Breast epithelium (tissue), 3 donors: ENCODE data around the gene IFITM10.

ENCODE experiments used
- POLR2AphosphoS5 ChIP-seq, 3 donors: sonication (generic); formaldehyde crosslinking; IDR thresholded peaks; one replicate each; pipeline ENCODE4 v1.6.1; 2017; ENCODE audit warnings: antibody characterized with exemption in 3 of 3
- TF ChIP-seq, protein P1 (sequence below), 3 donors: fragments of 450-650 bp; IDR thresholded peaks; one replicate each; pipeline ENCODE4 v1.5.1; 2016 to 2017; ENCODE audit warnings: antibody characterized with exemption in 3 of 3, mild to moderate bottlenecking in 3 of 3, moderate library complexity in 3 of 3

DNA sequence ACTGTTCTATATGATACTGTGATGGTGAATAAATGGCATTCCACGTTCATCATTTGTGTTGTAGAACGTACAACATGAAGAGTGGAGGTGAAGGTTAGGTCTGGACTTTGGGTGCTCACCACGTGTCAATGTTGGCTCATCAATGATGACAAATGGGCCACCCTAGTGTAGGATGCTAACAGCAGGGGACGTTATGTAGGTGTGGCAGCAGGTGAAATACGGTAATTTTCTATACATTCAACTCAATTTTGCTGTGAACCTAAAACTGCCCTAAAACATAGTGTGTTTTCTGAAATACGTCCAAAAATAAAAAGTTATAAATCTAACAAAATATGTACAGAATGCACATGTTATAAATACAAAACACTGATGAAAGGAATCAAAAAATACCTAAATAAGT, 47.2 kb downstream of the IFITM10 start:
- TF ChIP-seq, protein P1, sequence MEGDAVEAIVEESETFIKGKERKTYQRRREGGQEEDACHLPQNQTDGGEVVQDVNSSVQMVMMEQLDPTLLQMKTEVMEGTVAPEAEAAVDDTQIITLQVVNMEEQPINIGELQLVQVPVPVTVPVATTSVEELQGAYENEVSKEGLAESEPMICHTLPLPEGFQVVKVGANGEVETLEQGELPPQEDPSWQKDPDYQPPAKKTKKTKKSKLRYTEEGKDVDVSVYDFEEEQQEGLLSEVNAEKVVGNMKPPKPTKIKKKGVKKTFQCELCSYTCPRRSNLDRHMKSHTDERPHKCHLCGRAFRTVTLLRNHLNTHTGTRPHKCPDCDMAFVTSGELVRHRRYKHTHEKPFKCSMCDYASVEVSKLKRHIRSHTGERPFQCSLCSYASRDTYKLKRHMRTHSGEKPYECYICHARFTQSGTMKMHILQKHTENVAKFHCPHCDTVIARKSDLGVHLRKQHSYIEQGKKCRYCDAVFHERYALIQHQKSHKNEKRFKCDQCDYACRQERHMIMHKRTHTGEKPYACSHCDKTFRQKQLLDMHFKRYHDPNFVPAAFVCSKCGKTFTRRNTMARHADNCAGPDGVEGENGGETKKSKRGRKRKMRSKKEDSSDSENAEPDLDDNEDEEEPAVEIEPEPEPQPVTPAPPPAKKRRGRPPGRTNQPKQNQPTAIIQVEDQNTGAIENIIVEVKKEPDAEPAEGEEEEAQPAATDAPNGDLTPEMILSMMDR (IDR thresholded peaks at IDR 0.05) = no peak
- no peak for TF ChIP-seq POLR2AphosphoS5 (IDR thresholded peaks at IDR 0.05)
